ENCODE measurements around the gene SAXO1.

GRCh38 chr9:18923167-18923566 lies 109.8 kb downstream of the SAXO1 start:
- TF ChIP-seq, protein P1, sequence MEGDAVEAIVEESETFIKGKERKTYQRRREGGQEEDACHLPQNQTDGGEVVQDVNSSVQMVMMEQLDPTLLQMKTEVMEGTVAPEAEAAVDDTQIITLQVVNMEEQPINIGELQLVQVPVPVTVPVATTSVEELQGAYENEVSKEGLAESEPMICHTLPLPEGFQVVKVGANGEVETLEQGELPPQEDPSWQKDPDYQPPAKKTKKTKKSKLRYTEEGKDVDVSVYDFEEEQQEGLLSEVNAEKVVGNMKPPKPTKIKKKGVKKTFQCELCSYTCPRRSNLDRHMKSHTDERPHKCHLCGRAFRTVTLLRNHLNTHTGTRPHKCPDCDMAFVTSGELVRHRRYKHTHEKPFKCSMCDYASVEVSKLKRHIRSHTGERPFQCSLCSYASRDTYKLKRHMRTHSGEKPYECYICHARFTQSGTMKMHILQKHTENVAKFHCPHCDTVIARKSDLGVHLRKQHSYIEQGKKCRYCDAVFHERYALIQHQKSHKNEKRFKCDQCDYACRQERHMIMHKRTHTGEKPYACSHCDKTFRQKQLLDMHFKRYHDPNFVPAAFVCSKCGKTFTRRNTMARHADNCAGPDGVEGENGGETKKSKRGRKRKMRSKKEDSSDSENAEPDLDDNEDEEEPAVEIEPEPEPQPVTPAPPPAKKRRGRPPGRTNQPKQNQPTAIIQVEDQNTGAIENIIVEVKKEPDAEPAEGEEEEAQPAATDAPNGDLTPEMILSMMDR (IDR thresholded peaks at IDR 0.05 in 4 of 5, conservative IDR thresholded peaks at IDR 0.05 in 1 of 5) = no peak
- no peak for TF ChIP-seq POLR2A (IDR thresholded peaks at IDR 0.05)
